Hematopoietic multipotent progenitor cell treated with erythropoietin and hydrocortisone succinate and interleukin-3 and kit ligand, for 8 days (in vitro differentiated cells): ENCODE results near the gene AGO4.
"Not testable (repeated sequence)": the region's sequence is repeated elsewhere in the genome, so short reads cannot be mapped to it uniquely, and the experiment has no call there.

Experiments used
- DNase-seq: peaks from one replicate; pipeline ENCODE4 v3.0.0-alpha.2; 2015

The AGO4 gene

GRCh38 chr1:35807614-35808449 is at the start of gene AGO4:
Gene AGO4 (plus strand): TSS chr1:35808016. CDS start chr1:35808417, 401 bp downstream.
- peak; percentile 8 for DNase-seq

- no peak for DNase-seq
Measured at GRCh38 chr1:35762141-35762540, 45.7 kb upstream of the AGO4 start.

GRCh38 chr1:35763201-35763600 is 44.6 kb upstream of the AGO4 start:
- no peak for DNase-seq

DNA sequence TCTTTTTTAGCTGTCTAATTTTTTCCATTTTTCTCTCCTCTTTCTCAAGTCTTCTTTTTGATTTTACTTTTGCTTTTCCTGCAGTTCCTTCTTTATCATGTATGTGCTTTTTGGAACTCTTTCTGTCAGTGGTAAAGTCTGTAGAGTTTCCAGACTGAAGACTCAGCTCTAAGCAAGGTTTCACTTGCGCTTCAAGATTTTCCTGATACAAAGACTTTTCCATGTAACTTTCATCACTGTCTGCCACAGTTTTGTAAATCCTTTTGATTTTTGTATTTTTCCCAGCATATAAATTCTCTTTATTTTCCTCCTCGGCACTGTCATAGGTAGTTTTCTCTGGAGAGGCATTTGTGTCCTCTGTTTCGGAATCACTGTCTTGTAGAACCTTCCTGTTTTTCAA is 43.5 kb upstream of the AGO4 start:
- no peak for DNase-seq

GRCh38 chr1:35768350-35769187 is 39.2 kb upstream of the AGO4 start:
- peak; percentile 49 for DNase-seq

GRCh38 chr1:35769188-35769758 is 38.5 kb upstream of the AGO4 start:
- DNase-seq, result peak; percentile 92

DNA sequence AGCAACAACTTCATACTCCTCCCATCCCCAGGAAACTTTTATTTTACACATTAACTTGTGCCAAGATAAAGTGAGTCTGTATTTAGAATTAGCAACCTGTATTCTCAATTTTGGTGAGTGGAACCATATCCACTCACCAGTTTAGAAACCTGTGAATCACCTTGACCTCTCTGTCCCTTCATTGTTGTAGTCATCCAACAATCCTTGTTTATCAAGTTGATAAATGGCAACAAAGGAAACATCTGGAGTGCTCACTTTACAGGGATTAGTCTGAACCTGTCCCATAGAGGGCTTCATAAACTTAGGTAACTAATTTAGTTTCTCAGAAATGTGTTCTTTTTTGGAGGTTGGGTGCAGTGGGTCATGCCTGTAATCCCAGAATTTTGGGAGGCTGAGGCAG is 34.1 kb upstream of the AGO4 start:
- no peak for DNase-seq

GRCh38 chr1:35776172-35776571 is 31.6 kb upstream of the AGO4 start:
- DNase-seq, result not testable (repeated sequence)

GRCh38 chr1:35777109-35777508 is 30.7 kb upstream of the AGO4 start:
- no peak for DNase-seq

DNA sequence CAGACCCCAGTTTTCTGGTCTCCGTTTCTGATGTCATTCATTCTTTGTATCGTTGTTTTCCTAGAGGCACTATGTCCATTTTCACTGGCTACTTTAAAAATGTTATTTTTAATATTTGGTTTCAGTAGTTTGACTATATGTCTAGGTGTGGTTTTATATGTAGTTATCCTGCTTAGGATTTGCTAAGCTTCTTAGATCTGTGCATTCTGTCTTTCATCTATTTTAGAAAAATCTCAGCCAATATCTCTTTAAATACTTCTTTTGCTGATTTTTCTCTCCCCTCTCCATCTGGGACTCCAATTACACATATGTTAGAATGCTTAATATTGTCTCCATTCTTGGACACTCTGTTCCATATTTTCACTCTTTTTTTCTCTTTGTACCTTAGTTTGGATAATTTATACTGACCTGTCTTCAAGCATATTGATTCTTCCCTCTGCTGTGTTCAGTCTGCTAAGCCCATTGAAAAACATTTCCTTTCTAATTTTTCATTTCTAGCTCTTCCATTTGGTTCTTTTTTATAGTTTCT is 24.7 kb upstream of the AGO4 start:
- no peak for DNase-seq

GRCh38 chr1:35784364-35784763 is 23.5 kb upstream of the AGO4 start:
- not testable (repeated sequence) for DNase-seq

DNA sequence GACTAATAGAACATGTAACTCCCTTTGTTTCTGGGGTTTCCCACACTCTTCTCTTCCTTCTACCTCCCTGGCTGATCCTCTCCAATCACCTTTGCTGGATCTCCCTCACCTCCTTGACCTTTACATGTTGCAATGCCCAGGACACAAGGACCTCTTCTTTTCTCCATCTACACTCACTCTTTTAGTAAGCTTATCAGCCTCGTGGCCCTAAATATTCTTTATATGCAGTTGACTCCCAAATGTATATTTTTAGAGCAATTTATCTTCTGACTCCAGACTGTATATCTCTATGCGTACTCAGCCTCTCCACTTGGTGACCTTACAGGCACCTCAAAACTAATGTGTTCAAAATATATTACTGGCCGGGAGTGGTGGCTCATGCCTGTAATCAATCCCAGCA is 19.7 kb upstream of the AGO4 start:
- DNase-seq, result no peak

GRCh38 chr1:35790670-35791069 is 17.1 kb upstream of the AGO4 start:
- no peak for DNase-seq

GRCh38 chr1:35795295-35795694 is 12.5 kb upstream of the AGO4 start:
- no peak for DNase-seq

DNA sequence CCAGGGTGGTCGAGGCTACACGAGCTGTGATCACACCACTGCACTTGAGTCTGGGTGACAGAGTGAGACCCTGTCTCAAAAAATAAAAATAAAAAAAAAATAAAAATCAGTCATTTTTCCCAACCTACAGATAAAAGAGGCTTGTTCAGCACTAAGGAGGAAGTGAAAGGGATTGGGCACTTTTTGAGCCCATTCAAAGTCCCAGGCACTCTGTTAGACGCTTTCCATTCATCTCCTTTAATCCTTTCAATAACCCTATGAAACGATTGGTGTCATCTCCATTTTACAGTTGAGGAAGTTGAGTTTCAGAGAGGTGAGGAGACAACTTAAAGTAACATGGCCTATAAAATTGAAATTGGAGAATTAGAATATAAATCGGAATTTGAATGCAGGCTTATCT is 10.4 kb upstream of the AGO4 start:
- no peak for DNase-seq

GRCh38 chr1:35798019-35798418 is 9.8 kb upstream of the AGO4 start:
- not testable (repeated sequence) for DNase-seq

DNA sequence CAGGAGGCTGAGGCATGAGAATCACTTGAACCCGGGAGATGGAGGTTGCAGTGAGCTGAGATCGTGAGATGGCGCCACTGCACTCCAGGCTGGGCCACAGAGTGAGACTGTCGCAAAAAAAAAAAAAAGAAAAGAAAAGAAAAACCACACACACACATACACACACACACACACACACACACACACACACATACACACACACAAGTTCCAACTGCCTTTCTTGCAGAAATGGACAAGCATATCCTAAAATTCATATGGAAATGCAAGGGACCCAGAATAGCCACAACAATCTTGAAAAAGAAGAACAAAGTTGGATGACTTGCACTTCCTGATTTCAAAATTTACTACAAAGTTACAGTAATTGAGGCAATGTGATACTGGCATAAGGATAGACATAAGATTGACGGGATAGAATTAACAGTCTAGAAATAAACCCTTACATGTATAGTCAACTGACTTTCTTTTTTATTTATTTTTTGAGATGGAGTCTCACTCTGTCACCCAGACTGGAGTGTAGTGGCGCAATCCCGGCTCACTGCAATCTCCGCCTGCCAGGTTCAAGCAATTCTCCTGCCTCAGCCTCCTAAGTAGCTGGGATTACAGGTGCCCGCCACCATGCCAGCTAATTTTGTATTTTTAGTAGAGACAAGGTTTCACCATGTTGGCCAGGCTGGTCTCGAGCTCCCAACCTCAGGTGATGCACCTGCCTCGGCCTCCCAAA is 7.5 kb upstream of the AGO4 start:
- peak; percentile 16 for DNase-seq

GRCh38 chr1:35808450-35809113 is 766 bp downstream of the AGO4 start:
- peak; percentile 49 for DNase-seq

DNA sequence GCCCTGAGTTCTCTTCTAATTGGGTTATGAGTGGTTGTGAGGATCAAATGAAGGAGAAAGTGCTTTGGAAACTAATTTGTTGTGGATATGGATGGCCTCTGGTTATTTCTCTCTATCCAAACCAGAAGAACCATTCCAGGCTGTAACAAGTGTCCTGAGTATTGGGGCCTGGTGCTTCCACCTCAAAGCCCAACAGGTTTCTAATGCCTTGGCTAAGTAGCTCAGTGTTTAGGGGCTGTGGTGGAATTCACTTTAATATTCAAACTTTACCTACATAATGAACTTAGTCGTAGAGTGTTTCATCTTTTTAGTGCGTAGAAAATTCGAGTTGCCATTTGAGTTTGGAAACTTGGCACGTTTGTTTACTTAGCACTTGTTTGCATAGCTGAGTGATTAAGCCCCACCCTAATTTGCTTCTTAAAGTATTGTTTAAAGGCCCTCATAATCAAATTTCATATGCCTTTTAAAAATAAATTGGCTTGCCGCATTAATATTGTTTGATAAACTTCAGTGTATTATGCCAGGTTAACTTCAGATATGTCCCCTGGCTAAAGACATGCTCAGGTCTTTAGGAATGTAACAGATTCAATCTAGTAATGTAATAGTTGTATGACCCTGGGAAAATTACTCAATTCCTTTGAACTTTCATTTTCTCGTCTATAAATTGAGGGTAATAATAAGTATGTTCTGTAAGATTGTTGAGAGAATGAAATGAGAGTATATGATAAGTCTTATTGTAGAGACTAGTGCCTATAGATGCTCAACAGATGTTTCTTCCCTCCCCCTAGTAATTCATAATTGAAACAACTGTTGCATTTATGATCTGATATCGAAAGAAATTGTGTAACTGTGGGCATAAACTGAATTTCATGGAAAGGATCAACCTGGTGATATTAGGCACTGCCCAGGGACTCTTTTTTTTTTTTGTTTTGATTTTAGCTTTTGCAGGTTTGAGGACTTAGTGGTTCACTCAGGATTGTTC is 1.6 kb downstream of the AGO4 start:
- no peak for DNase-seq

- DNase-seq, result peak; percentile 6
Measured at GRCh38 chr1:35810096-35810881, 2.5 kb downstream of the AGO4 start.
